Parathyroid adenoma (tissue), 2 donors: ENCODE results near the gene PRMT7.

Experiments used
- H2AFZ ChIP-seq: fragments of 300-600 bp; sonication (generic); one replicate; pipeline ENCODE4 v1.7.0; 2017; ENCODE audit warnings: antibody characterized with exemption, mild to moderate bottlenecking
- H3K27ac ChIP-seq: fragments of 300-600 bp; sonication (generic); one replicate; pipeline ENCODE4 v1.7.0; 2017
- H3K27me3 ChIP-seq: fragments of 300-600 bp; sonication (generic); one replicate; pipeline ENCODE4 v1.7.0; 2017; ENCODE audit warnings: low read length; ENCODE audit not compliant: control insufficient read depth, insufficient read depth
- H3K36me3 ChIP-seq: fragments of 300-600 bp; sonication (generic); one replicate; pipeline ENCODE4 v1.7.0; 2017; ENCODE audit warnings: low read length; ENCODE audit not compliant: control insufficient read depth, insufficient read depth
- H3K4me1 ChIP-seq: fragments of 300-600 bp; sonication (generic); one replicate; pipeline ENCODE4 v1.7.0; 2017; ENCODE audit warnings: control low read depth
- H3K4me2 ChIP-seq: fragments of 300-600 bp; sonication (generic); one replicate; pipeline ENCODE4 v1.7.0; 2017; ENCODE audit warnings: low read length
- H3K4me3 ChIP-seq: fragments of 300-600 bp; sonication (generic); one replicate; pipeline ENCODE4 v1.7.0; 2017; ENCODE audit warnings: low read depth, low read length
- H3K79me2 ChIP-seq: fragments of 300-600 bp; sonication (generic); one replicate; pipeline ENCODE4 v1.7.0; 2017; ENCODE audit warnings: control low read depth
- H3K9ac ChIP-seq: fragments of 300-600 bp; sonication (generic); one replicate; pipeline ENCODE4 v1.7.0; 2017; ENCODE audit warnings: mild to moderate bottlenecking
- H3K9me3 ChIP-seq: fragments of 300-600 bp; sonication (generic); one replicate; pipeline ENCODE4 v1.7.0; 2017; ENCODE audit warnings: low read length; ENCODE audit not compliant: control insufficient read depth
- TF ChIP-seq, protein P1 (sequence below): fragments of 300-600 bp; sonication (generic); IDR thresholded peaks from one replicate; pipeline ENCODE4 v1.7.0; 2017; ENCODE audit warnings: antibody characterized with exemption, mild to moderate bottlenecking
- donor health status: primary hyperparathyroidism.

PRMT7 gene

DNA sequence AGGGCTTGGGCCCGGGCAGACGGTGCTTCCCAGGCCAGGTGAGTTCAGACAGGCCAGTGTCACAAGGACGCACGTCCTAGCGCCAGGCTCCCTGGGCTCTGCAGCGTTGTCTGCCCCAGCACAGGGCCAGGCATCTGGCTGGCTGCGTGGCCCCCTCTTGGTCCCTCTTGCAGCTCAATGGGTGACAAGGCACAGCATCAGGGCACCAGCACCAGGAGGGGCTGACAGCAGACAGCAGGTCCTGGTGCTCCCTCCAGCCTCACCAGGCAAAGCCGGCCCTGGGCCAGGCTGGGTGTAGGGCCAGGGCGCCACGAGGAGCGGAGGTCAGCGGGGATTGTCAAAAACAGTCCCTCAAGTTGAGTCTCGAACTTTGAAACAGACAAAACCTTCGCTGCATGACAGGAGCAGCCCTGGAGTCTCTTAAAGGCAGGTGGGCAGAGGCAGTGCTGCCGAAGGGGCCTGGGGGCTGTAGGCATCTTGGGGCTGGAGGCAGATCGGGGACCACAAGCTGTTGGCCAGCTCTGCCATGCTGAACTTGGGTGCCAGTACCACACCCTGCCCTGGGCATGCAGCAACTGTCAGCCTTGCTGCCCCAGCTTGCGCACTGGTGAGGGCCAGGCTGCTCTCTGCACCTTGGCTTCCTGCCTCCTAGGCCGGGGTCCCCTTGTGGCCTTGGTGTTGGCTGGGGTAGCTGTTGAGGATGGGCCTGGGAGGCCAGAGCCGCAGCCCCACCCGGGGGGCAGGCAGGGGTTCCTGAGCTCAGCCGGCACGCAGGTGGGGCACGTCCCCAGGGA is 48.8 kb downstream of the PRMT7 start:
- Histone ChIP-seq H3K4me1 (peaks cover 7% of the 10 kb centered on the region), H3K36me3 (no peaks in the 10 kb centered on the region), H3K4me2 (no peak overlapping the region), H3K4me3 (no peak overlapping the region), H3K27me3 (no peaks in the 10 kb centered on the region), H3K9ac (no peak overlapping the region), H3K27ac (no peak overlapping the region), H3K9me3 (no peaks in the 10 kb centered on the region), H2AFZ (no peak overlapping the region), H3K79me2 (no peaks in the 10 kb centered on the region)
- TF ChIP-seq, protein P1, sequence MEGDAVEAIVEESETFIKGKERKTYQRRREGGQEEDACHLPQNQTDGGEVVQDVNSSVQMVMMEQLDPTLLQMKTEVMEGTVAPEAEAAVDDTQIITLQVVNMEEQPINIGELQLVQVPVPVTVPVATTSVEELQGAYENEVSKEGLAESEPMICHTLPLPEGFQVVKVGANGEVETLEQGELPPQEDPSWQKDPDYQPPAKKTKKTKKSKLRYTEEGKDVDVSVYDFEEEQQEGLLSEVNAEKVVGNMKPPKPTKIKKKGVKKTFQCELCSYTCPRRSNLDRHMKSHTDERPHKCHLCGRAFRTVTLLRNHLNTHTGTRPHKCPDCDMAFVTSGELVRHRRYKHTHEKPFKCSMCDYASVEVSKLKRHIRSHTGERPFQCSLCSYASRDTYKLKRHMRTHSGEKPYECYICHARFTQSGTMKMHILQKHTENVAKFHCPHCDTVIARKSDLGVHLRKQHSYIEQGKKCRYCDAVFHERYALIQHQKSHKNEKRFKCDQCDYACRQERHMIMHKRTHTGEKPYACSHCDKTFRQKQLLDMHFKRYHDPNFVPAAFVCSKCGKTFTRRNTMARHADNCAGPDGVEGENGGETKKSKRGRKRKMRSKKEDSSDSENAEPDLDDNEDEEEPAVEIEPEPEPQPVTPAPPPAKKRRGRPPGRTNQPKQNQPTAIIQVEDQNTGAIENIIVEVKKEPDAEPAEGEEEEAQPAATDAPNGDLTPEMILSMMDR, result no peak

DNA sequence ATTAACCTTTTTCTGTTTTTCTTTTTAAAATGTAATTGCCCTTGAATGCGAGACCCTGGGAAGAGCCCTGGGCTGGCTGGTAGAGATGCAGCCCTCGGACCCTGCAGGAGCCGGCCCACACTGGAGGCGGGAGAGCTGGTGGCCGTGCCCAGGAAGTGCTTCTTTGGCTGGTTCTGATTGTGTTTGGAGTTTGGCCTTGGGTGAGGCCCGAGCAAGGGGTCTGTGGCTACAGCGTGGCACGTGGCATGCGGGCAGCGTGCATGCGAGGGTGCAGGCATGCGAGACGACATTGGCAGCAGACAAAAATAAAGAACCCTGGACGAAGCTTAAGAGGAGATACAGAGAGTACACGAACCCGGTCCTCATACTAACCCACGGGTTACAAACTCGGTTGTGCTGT is 49.7 kb downstream of the PRMT7 start:
- TF ChIP-seq, protein P1, result no peak
- Histone ChIP-seq H3K4me3 (no peak overlapping the region), H3K79me2 (no peaks in the 10 kb centered on the region), H3K4me1 (peaks cover 11% of the 10 kb centered on the region), H3K27me3 (no peaks in the 10 kb centered on the region), H2AFZ (no peak overlapping the region), H3K27ac (no peak overlapping the region), H3K36me3 (no peaks in the 10 kb centered on the region), H3K4me2 (no peak overlapping the region), H3K9me3 (no peaks in the 10 kb centered on the region), H3K9ac (no peak overlapping the region)

DNA sequence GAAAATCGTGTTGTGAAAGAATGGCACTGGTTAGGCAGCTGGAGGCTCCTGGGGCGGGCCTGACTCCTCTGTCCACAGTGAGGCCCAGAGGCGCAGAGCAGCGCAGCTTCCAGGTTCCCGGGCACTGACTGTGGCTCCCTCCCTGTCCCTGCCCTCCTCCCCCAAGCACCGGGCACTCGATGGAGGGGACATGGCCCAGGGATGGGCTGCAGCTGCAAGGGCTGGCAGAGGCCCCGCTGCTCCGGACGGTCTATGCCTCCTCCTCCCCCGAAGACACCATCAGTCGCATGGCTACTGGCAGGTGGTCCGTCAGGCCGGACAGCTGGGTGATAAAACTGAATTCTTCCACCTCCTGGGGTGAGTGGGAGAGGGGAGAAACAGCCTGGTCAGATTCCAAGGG is 50.1 kb downstream of the PRMT7 start:
- no peaks in the 10 kb centered on the region for H3K79me2 ChIP-seq
- H3K27ac ChIP-seq, result no peak overlapping the region
- no peak overlapping the region for H3K4me3 ChIP-seq
- no peak overlapping the region for H3K9ac ChIP-seq
- H3K27me3 ChIP-seq, result no peaks in the 10 kb centered on the region
- H2AFZ ChIP-seq, result no peak overlapping the region
- peaks cover 11% of the 10 kb centered on the region for H3K4me1 ChIP-seq
- H3K36me3 ChIP-seq, result no peaks in the 10 kb centered on the region
- TF ChIP-seq, protein P1, result no peak
- H3K4me2 ChIP-seq, result no peak overlapping the region
- H3K9me3 ChIP-seq, result no peaks in the 10 kb centered on the region

DNA sequence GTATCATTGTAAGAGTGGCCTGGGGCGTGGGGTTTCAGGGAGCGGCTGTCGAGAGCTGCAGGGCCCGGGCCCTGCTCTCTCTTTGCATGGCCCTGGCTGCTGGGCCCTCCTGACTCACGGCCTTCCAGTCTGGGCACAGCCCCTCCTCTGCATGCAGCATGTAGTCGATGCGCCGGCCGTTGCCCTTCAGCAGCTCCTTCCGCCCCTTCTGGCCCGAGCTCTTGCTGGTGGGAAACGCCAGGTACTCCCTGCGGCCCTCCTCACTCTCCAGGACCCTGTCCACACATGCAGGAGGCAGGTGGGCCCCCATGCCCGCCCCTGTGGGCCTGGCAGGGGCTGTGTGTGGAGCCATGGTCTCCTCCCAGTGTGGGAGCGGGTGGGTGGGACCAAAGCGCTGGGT is 50.7 kb downstream of the PRMT7 start:
- Histone ChIP-seq H3K4me2 (no peak overlapping the region), H3K27ac (no peak overlapping the region), H3K36me3 (no peaks in the 10 kb centered on the region), H3K4me1 (peaks cover 11% of the 10 kb centered on the region), H3K4me3 (no peak overlapping the region), H3K9me3 (no peaks in the 10 kb centered on the region), H2AFZ (no peak overlapping the region), H3K79me2 (no peaks in the 10 kb centered on the region), H3K9ac (no peak overlapping the region), H3K27me3 (no peaks in the 10 kb centered on the region)
- TF ChIP-seq, protein P1, result no peak
